ENCODE results near the gene GCK. TPM values are rescaled to one million over a fixed set of nuclear protein-coding genes. Genes with fewer than 3 reads are reported as not detected.

GCK gene
- polyA plus RNA-seq, 1 donor, result 5.0 TPM

Other genes starting within 250 kb of the GCK start
- gene SPDYE1, start 191.5 kb downstream of the GCK start, polyA plus RNA-seq (ENCODE audit: insufficient read length), result 1.6 TPM
- 37.0 TPM for gene DBNL, start 144.7 kb downstream of the GCK start, polyA plus RNA-seq (ENCODE audit: insufficient read length)
- 366 TPM for gene PGAM2, start 123.9 kb downstream of the GCK start, polyA plus RNA-seq (ENCODE audit: insufficient read length)
- 17.0 TPM for gene POLM, start 106.9 kb downstream of the GCK start, polyA plus RNA-seq (ENCODE audit: insufficient read length)
- gene AEBP1, start 85.1 kb downstream of the GCK start, polyA plus RNA-seq (ENCODE audit: insufficient read length), result 65.4 TPM
- 75.6 TPM for gene POLD2, start 65.9 kb downstream of the GCK start, polyA plus RNA-seq (ENCODE audit: insufficient read length)
- 7.0 TPM for gene MYL7, start 48.1 kb downstream of the GCK start, polyA plus RNA-seq (ENCODE audit: insufficient read length)
- gene YKT6, start 11.5 kb upstream of the GCK start, polyA plus RNA-seq (ENCODE audit: insufficient read length), result 74.5 TPM
- gene CAMK2B, start 136.2 kb upstream of the GCK start, polyA plus RNA-seq (ENCODE audit: insufficient read length), result 22.9 TPM

All from forelimb muscle (tissue), 1 donor.